Fibroblast of lung (primary cell): ENCODE data around the gene DPEP1. TPM values are rescaled to one million over a fixed set of nuclear protein-coding genes. Genes with fewer than 3 reads are reported as not detected.

Experiments used
- DNase-seq, 2 donors: peaks; one replicate each; pipeline versions ENCODE4 v3.0.0 to v3.0.0-alpha.2; 2010; ENCODE audit warnings: low read depth in 2 of 2
- H2AFZ ChIP-seq: 2 replicates; pipeline ENCODE4 v1.5.1; 2012; ENCODE audit warnings: low read length, control low read depth, inconsistent platforms
- H3K27ac ChIP-seq: 2 replicates; pipeline ENCODE4 v1.5.1; 2011; ENCODE audit warnings: low read length, control low read depth; ENCODE audit not compliant: insufficient read depth
- H3K27me3 ChIP-seq: 2 replicates; pipeline ENCODE4 v1.5.1; 2011; ENCODE audit warnings: mild to moderate bottlenecking, low read length; ENCODE audit not compliant: control insufficient read depth, insufficient read depth
- H3K36me3 ChIP-seq: 2 replicates; pipeline ENCODE4 v1.5.1; 2011; ENCODE audit warnings: low read length; ENCODE audit not compliant: control insufficient read depth, insufficient read depth
- H3K4me1 ChIP-seq: 2 replicates; pipeline ENCODE4 v1.5.1; 2011; ENCODE audit warnings: low read length; ENCODE audit not compliant: control insufficient read depth, insufficient read depth; ENCODE audit errors: extremely low read depth
- H3K4me2 ChIP-seq: 2 replicates; pipeline ENCODE4 v1.5.1; 2011; ENCODE audit warnings: low read length, control low read depth; ENCODE audit not compliant: insufficient read depth; ENCODE audit errors: extremely low read depth
- H3K4me3 ChIP-seq, 4 experiments: fragments of 200-600 bp in 1 of 4; sonication (generic) in 1 of 4; replicated peaks in 1 of 4; 2 replicates each; pipeline ENCODE4 v1.5.1; 2011 to 2016; ENCODE audit warnings: low read length in 4 of 4, low read depth in 3 of 4, mild to moderate bottlenecking in 3 of 4, control low read depth in 2 of 4, inconsistent platforms in 1 of 4, mixed read lengths in 1 of 4; ENCODE audit not compliant: insufficient read depth in 1 of 4; ENCODE audit errors: control extremely low read depth in 1 of 4
- H3K79me2 ChIP-seq: 2 replicates; pipeline ENCODE4 v1.5.1; 2012; ENCODE audit warnings: mild to moderate bottlenecking, low read length, inconsistent platforms; ENCODE audit not compliant: control insufficient read depth, insufficient read depth
- H3K9ac ChIP-seq: 2 replicates; pipeline ENCODE4 v1.5.1; 2011; ENCODE audit warnings: mild to moderate bottlenecking, low read length, control low read depth; ENCODE audit not compliant: insufficient read depth
- H3K9me3 ChIP-seq: 2 replicates; pipeline ENCODE4 v1.5.1; 2012; ENCODE audit warnings: low read depth, low read length; ENCODE audit not compliant: control insufficient read depth, insufficient read depth
- H4K20me1 ChIP-seq: 2 replicates; pipeline ENCODE4 v1.5.1; 2011; ENCODE audit warnings: low read length; ENCODE audit not compliant: control insufficient read depth, insufficient read depth; ENCODE audit errors: extremely low read depth
- EZH2 ChIP-seq: IDR thresholded peaks from 2 replicates; pipeline ENCODE4 v1.5.1; 2012; ENCODE audit warnings: low read length, control low read depth, mild to moderate bottlenecking; ENCODE audit errors: missing control alignments
- polyA plus RNA-seq, 2 donors: library from polyadenylated mRNA; depleted of rRNA in 1 of 2; stranded (reverse) in 1 of 2; unstranded in 1 of 2; fragments of >200 nt; gene quantifications; 2 replicates each; pipeline ENCODE4 v1.2.1, GENCODE V29; 2011 to 2012; ENCODE audit warnings: missing spikeins in 1 of 2
- total RNA-seq: library from RNA; depleted of rRNA; stranded (reverse); fragments of >200 nt; gene quantifications from 2 replicates; pipeline ENCODE4 v1.2.1, GENCODE V29; 2014
- TF ChIP-seq, protein P1 (sequence below), 2 donors: IDR thresholded peaks in 1 of 2; conservative IDR thresholded peaks in 1 of 2; 1 replicate in 1 of 2; 2 replicates in 1 of 2; pipeline ENCODE4 v1.5.1; 2011 to 2012; ENCODE audit warnings: low read length in 2 of 2, control low read depth in 1 of 2, inconsistent platforms in 1 of 2, low read depth in 1 of 2, mild to moderate bottlenecking in 1 of 2

The DPEP1 gene
- total and polyA plus RNA-seq, 2 donors (not counting 1 experiment from before 2014, with no cell fraction given): 0.17 TPM; not detected in 1

DNA sequence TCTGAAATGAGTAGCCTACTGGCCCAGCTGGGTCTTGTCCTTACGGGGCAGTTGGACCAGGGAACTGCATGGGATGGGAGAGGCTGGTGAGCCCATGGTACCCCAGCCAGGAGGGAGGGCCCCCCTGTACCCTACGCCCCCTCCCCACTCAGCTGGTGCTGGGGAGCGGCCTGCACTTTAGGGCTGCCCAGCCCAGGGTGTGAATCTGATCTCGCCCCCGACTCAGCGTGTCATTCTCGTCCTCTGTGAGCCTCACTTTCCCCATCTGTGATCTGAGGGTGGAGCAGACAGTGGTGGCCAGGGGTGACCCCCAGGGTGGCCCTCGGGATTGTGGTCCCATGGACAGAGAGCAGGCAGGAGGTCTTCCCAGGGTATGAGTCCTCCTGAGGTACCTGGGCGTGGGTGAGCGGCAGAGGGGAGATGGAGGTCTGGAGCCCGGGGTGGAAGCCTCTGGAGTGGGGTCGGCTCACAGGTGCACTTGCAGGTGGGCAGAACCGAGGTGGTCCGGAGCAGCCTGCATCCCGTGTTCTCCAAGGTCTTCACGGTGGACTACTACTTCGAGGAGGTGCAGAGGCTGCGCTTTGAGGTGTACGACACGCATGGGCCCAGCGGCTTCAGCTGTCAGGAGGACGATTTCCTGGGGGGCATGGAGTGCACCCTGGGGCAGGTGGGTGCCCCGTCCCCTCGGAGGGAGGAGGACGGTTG is 36.2 kb upstream of the DPEP1 start:
- H3K9me3 ChIP-seq: peaks cover 2% of the 10 kb centered on the region
- TF ChIP-seq, protein P1, sequence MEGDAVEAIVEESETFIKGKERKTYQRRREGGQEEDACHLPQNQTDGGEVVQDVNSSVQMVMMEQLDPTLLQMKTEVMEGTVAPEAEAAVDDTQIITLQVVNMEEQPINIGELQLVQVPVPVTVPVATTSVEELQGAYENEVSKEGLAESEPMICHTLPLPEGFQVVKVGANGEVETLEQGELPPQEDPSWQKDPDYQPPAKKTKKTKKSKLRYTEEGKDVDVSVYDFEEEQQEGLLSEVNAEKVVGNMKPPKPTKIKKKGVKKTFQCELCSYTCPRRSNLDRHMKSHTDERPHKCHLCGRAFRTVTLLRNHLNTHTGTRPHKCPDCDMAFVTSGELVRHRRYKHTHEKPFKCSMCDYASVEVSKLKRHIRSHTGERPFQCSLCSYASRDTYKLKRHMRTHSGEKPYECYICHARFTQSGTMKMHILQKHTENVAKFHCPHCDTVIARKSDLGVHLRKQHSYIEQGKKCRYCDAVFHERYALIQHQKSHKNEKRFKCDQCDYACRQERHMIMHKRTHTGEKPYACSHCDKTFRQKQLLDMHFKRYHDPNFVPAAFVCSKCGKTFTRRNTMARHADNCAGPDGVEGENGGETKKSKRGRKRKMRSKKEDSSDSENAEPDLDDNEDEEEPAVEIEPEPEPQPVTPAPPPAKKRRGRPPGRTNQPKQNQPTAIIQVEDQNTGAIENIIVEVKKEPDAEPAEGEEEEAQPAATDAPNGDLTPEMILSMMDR (conservative IDR thresholded peaks at IDR 0.05 in 1 of 2, IDR thresholded peaks at IDR 0.05 in 1 of 2; ENCODE audit: low read depth in 1 of 2, low read length in 2 of 2): no peak
- TF ChIP-seq EZH2: no peak
- no peak overlapping the region for H2AFZ ChIP-seq
- no peaks in the 10 kb centered on the region for H3K27me3 ChIP-seq
- peaks cover 12% of the 10 kb centered on the region for H3K4me1 ChIP-seq
- no peak for DNase-seq
- peak overlapping the region in 2 of 4 experiments; percentile 50 to 63 for H3K4me3 ChIP-seq
- H4K20me1 ChIP-seq: no peaks in the 10 kb centered on the region
- H3K36me3 ChIP-seq: peaks cover 3% of the 10 kb centered on the region
- no peak overlapping the region for H3K27ac ChIP-seq
- H3K79me2 ChIP-seq: peaks cover 5% of the 10 kb centered on the region
- H3K4me2 ChIP-seq: peak overlapping the region; percentile 8
- H3K9ac ChIP-seq: no peak overlapping the region

DNA sequence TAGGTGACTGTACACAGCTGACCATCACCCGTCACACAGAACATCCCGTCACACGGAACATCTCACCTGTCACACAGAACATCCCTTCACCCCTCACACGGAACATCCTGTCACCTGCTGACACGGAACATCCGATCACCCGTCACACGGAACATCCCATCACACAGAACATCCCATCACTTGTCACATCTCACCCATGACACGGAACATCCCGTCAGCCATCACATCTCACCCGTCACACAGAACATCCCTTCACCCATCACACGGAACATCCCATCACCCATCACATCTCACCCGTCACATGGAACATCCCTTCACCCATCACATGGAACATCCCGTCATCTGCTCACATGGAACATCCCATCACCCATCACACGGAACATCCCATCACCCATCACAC is 34.1 kb upstream of the DPEP1 start:
- Histone ChIP-seq H3K4me3 (no peak overlapping the region), H3K4me2 (no peak overlapping the region), H3K9me3 (peaks cover 2% of the 10 kb centered on the region), H4K20me1 (no peaks in the 10 kb centered on the region), H3K36me3 (peaks cover 8% of the 10 kb centered on the region), H3K27me3 (no peaks in the 10 kb centered on the region), H2AFZ (no peak overlapping the region), H3K79me2 (peaks cover 5% of the 10 kb centered on the region), H3K27ac (no peak overlapping the region), H3K9ac (no peak overlapping the region), H3K4me1 (peaks cover 17% of the 10 kb centered on the region)
- DNase-seq: no peak
- no peak for TF ChIP-seq EZH2
- TF ChIP-seq, protein P1 (conservative IDR thresholded peaks at IDR 0.05 in 1 of 2, IDR thresholded peaks at IDR 0.05 in 1 of 2; ENCODE audit: low read depth in 1 of 2, low read length in 2 of 2): no peak

DNA sequence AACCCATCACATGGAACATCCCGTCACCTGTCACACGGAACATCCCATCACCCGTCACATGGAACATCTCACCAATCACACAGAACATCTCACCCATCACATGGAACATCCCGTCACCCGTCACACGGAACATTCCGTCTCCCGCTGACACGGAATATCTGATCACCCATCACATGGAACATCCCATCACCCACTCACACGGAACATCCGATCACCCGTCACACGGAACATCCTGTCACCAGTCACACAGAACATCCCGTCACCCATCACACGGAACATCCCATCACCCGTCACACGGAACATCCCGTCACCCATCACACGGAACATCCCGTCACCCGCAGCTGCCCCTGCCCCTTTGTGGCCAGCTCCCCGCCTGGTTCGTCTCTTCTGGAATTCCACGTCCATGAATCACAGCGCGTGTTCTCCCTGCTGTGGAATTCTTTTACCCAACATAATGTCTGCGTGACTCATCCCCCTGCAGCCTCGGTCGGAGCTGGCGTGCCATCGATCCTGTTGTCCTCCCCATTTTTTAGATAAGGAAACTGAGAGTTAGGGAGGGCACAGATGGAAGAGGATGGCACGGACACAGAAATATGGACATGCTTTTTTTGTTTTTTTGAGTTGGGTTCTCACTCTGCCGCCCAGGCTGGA is 32.3 kb upstream of the DPEP1 start:
- H4K20me1 ChIP-seq: no peaks in the 10 kb centered on the region
- peak; percentile 99 for DNase-seq
- H3K9ac ChIP-seq: no peak overlapping the region
- peaks cover 17% of the 10 kb centered on the region for H3K4me1 ChIP-seq
- peaks cover 8% of the 10 kb centered on the region for H3K36me3 ChIP-seq
- peaks cover 2% of the 10 kb centered on the region for H3K9me3 ChIP-seq
- TF ChIP-seq EZH2: no peak
- TF ChIP-seq, protein P1 (conservative IDR thresholded peaks at IDR 0.05 in 1 of 2, IDR thresholded peaks at IDR 0.05 in 1 of 2; ENCODE audit: low read depth in 1 of 2, low read length in 2 of 2): no peak
- peak overlapping the region; percentile 92 for H3K27ac ChIP-seq
- no peak overlapping the region for H3K4me3 ChIP-seq
- no peak overlapping the region for H3K4me2 ChIP-seq
- H3K79me2 ChIP-seq: peaks cover 5% of the 10 kb centered on the region
- no peak overlapping the region for H2AFZ ChIP-seq
- H3K27me3 ChIP-seq: no peaks in the 10 kb centered on the region
